Tongue (tissue), 2 donors: ENCODE data around the gene TNNC2. TPM values are rescaled to one million over a fixed set of nuclear protein-coding genes. Genes with fewer than 3 reads are reported as not detected.
"Not testable (repeated sequence)": the region's sequence is repeated elsewhere in the genome, so short reads cannot be mapped to it uniquely, and the experiment has no call there.

ENCODE experiments used
- DNase-seq: peaks from one replicate; pipeline ENCODE4 v3.0.0-alpha.2; 2015
- total RNA-seq: library from RNA; depleted of rRNA; stranded (reverse); fragments of >200 nt; gene quantifications from one replicate; pipeline ENCODE4 v1.2.3, GENCODE V29; 2014

TNNC2 gene
- total RNA-seq, 1 donor from 2014 or later = 2,441 TPM

GRCh38 chr20:45848421-45848820, 21.3 kb upstream of the TNNC2 start:
- DNase-seq = no peak

GRCh38 chr20:45845452-45845851, 18.3 kb upstream of the TNNC2 start:
- no peak for DNase-seq

GRCh38 chr20:45843506-45843905, 16.4 kb upstream of the TNNC2 start:
- DNase-seq = no peak

GRCh38 chr20:45842169-45842812, 15.2 kb upstream of the TNNC2 start:
- DNase-seq = no peak

- DNase-seq = no peak
Observed at GRCh38 chr20:45841407-45842129, 14.5 kb upstream of the TNNC2 start.

GRCh38 chr20:45840700-45841198, 13.6 kb upstream of the TNNC2 start:
- DNase-seq = peak; percentile 44

- no peak for DNase-seq
Observed at GRCh38 chr20:45836841-45837240, 9.7 kb upstream of the TNNC2 start.

- no peak for DNase-seq
Observed at GRCh38 chr20:45835825-45836224, 8.7 kb upstream of the TNNC2 start.

GRCh38 chr20:45835329-45835765, 8.2 kb upstream of the TNNC2 start:
- DNase-seq = no peak

GRCh38 chr20:45834797-45835161, 7.7 kb upstream of the TNNC2 start:
- no peak for DNase-seq

GRCh38 chr20:45833883-45834796, 7.0 kb upstream of the TNNC2 start:
- DNase-seq = peak; percentile 88

GRCh38 chr20:45833030-45833882, 6.1 kb upstream of the TNNC2 start, which contains the start of gene SNX21:
Gene SNX21 (plus strand): TSS chr20:45833799. CDS start chr20:45833920, 121 bp downstream.
- peak; percentile 91 for DNase-seq

GRCh38 chr20:45832619-45833018, 5.5 kb upstream of the TNNC2 start:
- no peak for DNase-seq

- not testable (repeated sequence) for DNase-seq
Observed at GRCh38 chr20:45829673-45830106, 2.6 kb upstream of the TNNC2 start.

- peak; percentile 97 for DNase-seq
Observed at GRCh38 chr20:45828589-45828988, 1.5 kb upstream of the TNNC2 start.

- DNase-seq = no peak
Observed at GRCh38 chr20:45827712-45828111, 600 bp upstream of the TNNC2 start.

- DNase-seq = peak; percentile 95
Observed at GRCh38 chr20:45826381-45827019, 612 bp downstream of the TNNC2 start.

- DNase-seq = peak; percentile 71
Observed at GRCh38 chr20:45823949-45824835, 2.9 kb downstream of the TNNC2 start.

GRCh38 chr20:45822857-45823256, 4.3 kb downstream of the TNNC2 start:
- peak; percentile 73 for DNase-seq

- DNase-seq = no peak
Observed at GRCh38 chr20:45821947-45822346, 5.2 kb downstream of the TNNC2 start.
